K562 (cell line): ENCODE results near the gene UBXN2A. TPM values are rescaled to one million over a fixed set of nuclear protein-coding genes. Genes with fewer than 3 reads are reported as not detected.

Experiments used
- DIDO1 ChIP-seq: fragments of 450-650 bp; IDR thresholded peaks from 2 replicates; pipeline ENCODE4 v1.6.1; 2016; ENCODE audit warnings: low read depth, missing biosample characterization, missing genetic modification characterization
- FOXK1 ChIP-seq: sonication (generic); formaldehyde crosslinking; IDR thresholded peaks from 2 replicates; pipeline ENCODE4 v1.8.0; 2022; ENCODE audit warnings: missing genetic modification reagents, mild to moderate bottlenecking, borderline replicate concordance
- KDM4B ChIP-seq, 2 experiments: fragments of 450-650 bp in 1 of 2; sonication (generic) in 1 of 2; IDR thresholded peaks; 2 replicates each; pipeline ENCODE4 v1.6.1; 2016 to 2017; ENCODE audit warnings: borderline replicate concordance in 2 of 2, antibody characterized with exemption in 1 of 2, low read depth in 1 of 2, mild to moderate bottlenecking in 1 of 2
- LARP7 ChIP-seq: fragments of 450-650 bp; IDR thresholded peaks from 2 replicates; pipeline ENCODE4 v1.6.1; 2016
- NCOR1 ChIP-seq: fragments of 450-650 bp; IDR thresholded peaks from 2 replicates; pipeline ENCODE4 v1.6.1; 2016; ENCODE audit warnings: mild to moderate bottlenecking, moderate library complexity
- POLR2AphosphoS2 ChIP-seq: IDR thresholded peaks from 2 replicates; pipeline ENCODE4 v1.6.1; 2012; ENCODE audit warnings: low read length, improper control_type of control experiment
- RAD51 ChIP-seq: fragments of 450-650 bp; IDR thresholded peaks from 2 replicates; pipeline ENCODE4 v1.7.1; 2016; ENCODE audit warnings: low read depth, mild to moderate bottlenecking, borderline replicate concordance
- TAF15 ChIP-seq: fragments of 200-400 bp; formaldehyde crosslinking; IDR thresholded peaks from 2 replicates; pipeline ENCODE4 v1.6.1; 2017; ENCODE audit warnings: mild to moderate bottlenecking, low read depth, low read length, moderate library complexity
- TAF7 ChIP-seq: fragments of 450-650 bp; IDR thresholded peaks from 2 replicates; pipeline ENCODE4 v1.6.1; 2016; ENCODE audit warnings: missing genetic modification characterization, missing compliant biosample characterization
- TGIF2 ChIP-seq: sonication (generic); formaldehyde crosslinking; IDR thresholded peaks from 2 replicates; pipeline ENCODE4 v1.8.1; 2022; ENCODE audit warnings: mild to moderate bottlenecking, missing genetic modification reagents, moderate library complexity
- ZC3H11A ChIP-seq: IDR thresholded peaks from 2 replicates; pipeline ENCODE4 v1.6.1; 2012; ENCODE audit warnings: low read depth, low read length, improper control_type of control experiment
- polyA plus RNA-seq, 8 experiments: library from polyadenylated mRNA; depleted of rRNA in 4 of 8; stranded (reverse) in 5 of 8; unstranded in 3 of 8; fragments of >200 nt; fragmentation: Nextera tagmentation in 2 of 8; fragmentation: Illumina TruSeq in 1 of 8; extraction: Ambion mirVana in 2 of 8; extraction: Trizol in 1 of 8; gene quantifications; 2 replicates each; pipeline versions ENCODE4 v1.2.1 to v1.2.3, GENCODE V29; 2011 to 2014; ENCODE audit warnings: inconsistent platforms in 1 of 8, missing spikeins in 1 of 8
- total RNA-seq, 7 experiments: library from RNA; depleted of rRNA in 6 of 7; stranded (reverse); fragments of >200 nt in 6 of 7; fragmentation: Illumina TruSeq in 2 of 7; extraction: Trizol in 2 of 7; gene quantifications; 2 replicates each; pipeline versions ENCODE4 v1.2.1 to v1.2.3, GENCODE V29; 2011 to 2021; ENCODE audit warnings: low replicate concordance in 1 of 7
- TF ChIP-seq, protein P1 (sequence below): fragments of 450-650 bp; IDR thresholded peaks from 2 replicates; pipeline ENCODE4 v1.6.1; 2018; ENCODE audit warnings: mild to moderate bottlenecking, low read depth; ENCODE audit not compliant: partially characterized antibody
- TF ChIP-seq, protein P2 (sequence below): fragments of 250-450 bp; sonication (Bioruptor Pico); IDR thresholded peaks from 2 replicates; pipeline ENCODE4 v1.5.0; 2021; ENCODE audit warnings: mild to moderate bottlenecking, moderate library complexity
- TF ChIP-seq, protein P3 (sequence below): fragments of 450-650 bp; formaldehyde crosslinking; IDR thresholded peaks from 2 replicates; pipeline ENCODE4 v1.4.0; 2020; ENCODE audit warnings: mild to moderate bottlenecking, moderate library complexity
- TF ChIP-seq, protein P4 (sequence below): sonication (generic); formaldehyde crosslinking; IDR thresholded peaks from 2 replicates; pipeline ENCODE4 v1.8.0; 2022; ENCODE audit warnings: missing genetic modification reagents, mild to moderate bottlenecking, borderline replicate concordance
- TF ChIP-seq, protein P5 (sequence below): sonication (generic); formaldehyde crosslinking; IDR thresholded peaks from 2 replicates; pipeline ENCODE4 v1.8.1; 2023; ENCODE audit warnings: mild to moderate bottlenecking, missing genetic modification reagents

The UBXN2A gene
- total and polyA plus RNA-seq, 9 of the 15 experiments (the other 6 are each of a cell fraction or from before 2014, with no cell fraction given) = 3.4 to 25.6 (median 16.0) TPM

DNA sequence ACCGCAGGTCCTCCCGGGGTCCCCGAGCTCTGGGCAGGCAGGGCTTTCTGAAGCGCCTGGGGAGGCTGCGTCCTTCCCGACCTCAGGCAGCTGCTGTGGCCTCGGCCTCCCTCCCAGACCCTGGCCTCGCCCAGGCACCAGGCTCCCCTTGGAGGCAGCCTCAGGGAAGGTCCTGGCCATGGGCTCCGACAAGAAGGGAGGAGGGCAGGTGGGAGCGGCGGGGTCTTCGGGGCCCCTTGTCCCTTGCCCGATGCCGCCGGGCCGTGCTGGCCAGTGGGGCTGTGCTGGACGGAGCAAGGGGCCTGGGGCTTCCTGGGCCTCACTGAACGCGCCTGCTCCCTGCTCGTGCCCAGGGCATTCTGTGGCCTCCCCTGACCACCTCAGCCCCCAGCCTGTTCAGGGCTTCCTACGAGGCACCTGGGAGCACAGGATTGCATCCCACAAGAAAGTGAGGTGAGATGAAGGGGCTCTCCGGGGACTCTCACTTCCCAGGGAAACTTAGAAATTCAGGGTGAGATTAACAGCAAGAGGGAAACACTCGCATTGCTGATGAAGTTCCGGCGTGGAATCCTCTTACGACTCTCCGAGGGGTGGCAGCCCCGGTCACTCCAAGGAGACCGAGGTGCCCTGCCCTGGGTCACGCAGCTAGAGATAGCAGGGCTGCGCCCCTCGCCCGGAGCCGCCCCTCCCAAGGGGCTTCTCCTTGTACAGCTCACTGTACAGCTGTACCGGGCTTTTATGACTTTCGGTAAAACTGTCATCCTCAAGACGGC lies 70.4 kb downstream of the UBXN2A start (continued):
- TF ChIP-seq, protein P1, sequence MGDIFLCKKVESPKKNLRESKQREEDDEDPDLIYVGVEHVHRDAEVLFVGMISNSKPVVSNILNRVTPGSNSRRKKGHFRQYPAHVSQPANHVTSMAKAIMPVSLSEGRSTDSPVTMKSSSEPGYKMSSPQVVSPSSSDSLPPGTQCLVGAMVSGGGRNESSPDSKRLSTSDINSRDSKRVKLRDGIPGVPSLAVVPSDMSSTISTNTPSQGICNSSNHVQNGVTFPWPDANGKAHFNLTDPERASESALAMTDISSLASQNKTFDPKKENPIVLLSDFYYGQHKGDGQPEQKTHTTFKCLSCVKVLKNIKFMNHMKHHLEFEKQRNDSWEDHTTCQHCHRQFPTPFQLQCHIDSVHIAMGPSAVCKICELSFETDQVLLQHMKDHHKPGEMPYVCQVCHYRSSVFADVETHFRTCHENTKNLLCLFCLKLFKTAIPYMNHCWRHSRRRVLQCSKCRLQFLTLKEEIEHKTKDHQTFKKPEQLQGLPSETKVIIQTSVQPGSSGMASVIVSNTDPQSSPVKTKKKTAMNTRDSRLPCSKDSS = no peak
- TF ChIP-seq, protein P2, sequence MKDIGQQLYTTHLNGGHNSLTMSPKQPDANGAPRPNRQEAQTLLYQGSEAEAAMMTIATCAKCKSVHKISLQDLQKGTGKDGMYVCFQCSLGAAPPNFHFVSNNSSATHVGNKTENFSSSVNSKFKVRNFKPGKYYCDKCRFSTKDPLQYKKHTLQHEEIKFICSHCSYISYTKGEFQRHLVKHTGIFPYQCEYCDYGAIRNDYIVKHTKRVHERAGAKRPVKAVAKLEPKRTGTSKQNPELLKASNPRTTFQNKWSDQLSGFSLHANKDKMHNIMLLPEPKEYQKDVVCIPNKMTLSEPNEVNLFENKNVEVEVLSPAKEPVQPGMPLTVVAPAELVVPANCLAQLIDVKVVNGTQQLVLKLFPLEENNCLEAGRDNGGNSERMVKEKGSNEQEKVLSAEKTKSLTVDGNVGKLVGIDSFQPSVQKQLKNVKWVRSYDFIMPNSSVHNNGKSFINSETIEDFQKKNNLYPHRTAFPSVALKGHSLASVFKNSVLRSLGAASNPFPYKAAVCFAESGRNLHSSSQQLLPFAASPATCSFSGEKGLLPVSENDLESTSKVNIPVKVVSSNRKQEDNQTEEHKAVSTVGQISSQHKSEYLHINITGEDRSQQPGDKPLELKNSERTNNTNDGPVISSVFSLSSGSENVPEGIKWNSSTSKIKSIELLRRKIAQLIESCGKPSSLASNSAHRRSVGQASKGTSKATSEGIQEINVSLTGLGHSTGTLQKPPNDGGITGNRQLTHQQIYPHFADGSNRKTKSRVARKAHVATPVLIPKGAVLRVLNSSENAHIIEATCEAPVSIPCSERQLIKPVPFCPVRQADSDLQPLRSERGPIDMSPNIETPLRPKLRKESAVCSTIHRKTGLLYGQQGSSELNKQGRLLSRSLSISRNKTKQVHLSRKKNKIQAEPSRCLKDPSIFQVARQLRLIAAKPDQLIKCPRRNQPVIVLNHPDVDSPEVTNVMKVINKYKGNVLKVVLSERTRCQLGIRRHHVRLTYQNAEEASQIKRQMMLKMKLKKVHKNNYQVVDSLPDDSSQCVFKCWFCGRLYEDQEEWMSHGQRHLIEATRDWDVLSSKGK = no peak
- peak; percentile 62 for TF ChIP-seq TAF7 (tag)
- no peak for TF ChIP-seq POLR2AphosphoS2
- TF ChIP-seq, protein P3, sequence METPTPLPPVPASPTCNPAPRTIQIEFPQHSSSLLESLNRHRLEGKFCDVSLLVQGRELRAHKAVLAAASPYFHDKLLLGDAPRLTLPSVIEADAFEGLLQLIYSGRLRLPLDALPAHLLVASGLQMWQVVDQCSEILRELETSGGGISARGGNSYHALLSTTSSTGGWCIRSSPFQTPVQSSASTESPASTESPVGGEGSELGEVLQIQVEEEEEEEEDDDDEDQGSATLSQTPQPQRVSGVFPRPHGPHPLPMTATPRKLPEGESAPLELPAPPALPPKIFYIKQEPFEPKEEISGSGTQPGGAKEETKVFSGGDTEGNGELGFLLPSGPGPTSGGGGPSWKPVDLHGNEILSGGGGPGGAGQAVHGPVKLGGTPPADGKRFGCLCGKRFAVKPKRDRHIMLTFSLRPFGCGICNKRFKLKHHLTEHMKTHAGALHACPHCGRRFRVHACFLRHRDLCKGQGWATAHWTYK (CRISPR knock-in tag) = no peak
- TF ChIP-seq, protein P4, sequence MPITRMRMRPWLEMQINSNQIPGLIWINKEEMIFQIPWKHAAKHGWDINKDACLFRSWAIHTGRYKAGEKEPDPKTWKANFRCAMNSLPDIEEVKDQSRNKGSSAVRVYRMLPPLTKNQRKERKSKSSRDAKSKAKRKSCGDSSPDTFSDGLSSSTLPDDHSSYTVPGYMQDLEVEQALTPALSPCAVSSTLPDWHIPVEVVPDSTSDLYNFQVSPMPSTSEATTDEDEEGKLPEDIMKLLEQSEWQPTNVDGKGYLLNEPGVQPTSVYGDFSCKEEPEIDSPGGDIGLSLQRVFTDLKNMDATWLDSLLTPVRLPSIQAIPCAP (CRISPR knock-in tag) = no peak
- TF ChIP-seq TAF15 = no peak
- 0 out of 2 replicates have a peak, but pooled peaks have one; percentile 41 for TF ChIP-seq FOXK1 (CRISPR knock-in tag)
- TF ChIP-seq RAD51 = no peak
- TF ChIP-seq KDM4B (IDR thresholded peaks at IDR 0.05; ENCODE audit: borderline replicate concordance in 2 of 2, low read depth in 1 of 2) = 0 out of 4 replicates have a peak, but pooled peaks of 1 of the 2 experiments have one; percentile 28
- TF ChIP-seq LARP7 = no peak
- TF ChIP-seq, protein P5, sequence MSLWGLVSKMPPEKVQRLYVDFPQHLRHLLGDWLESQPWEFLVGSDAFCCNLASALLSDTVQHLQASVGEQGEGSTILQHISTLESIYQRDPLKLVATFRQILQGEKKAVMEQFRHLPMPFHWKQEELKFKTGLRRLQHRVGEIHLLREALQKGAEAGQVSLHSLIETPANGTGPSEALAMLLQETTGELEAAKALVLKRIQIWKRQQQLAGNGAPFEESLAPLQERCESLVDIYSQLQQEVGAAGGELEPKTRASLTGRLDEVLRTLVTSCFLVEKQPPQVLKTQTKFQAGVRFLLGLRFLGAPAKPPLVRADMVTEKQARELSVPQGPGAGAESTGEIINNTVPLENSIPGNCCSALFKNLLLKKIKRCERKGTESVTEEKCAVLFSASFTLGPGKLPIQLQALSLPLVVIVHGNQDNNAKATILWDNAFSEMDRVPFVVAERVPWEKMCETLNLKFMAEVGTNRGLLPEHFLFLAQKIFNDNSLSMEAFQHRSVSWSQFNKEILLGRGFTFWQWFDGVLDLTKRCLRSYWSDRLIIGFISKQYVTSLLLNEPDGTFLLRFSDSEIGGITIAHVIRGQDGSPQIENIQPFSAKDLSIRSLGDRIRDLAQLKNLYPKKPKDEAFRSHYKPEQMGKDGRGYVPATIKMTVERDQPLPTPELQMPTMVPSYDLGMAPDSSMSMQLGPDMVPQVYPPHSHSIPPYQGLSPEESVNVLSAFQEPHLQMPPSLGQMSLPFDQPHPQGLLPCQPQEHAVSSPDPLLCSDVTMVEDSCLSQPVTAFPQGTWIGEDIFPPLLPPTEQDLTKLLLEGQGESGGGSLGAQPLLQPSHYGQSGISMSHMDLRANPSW (CRISPR knock-in tag) = 0 out of 2 replicates have a peak, but pooled peaks have one; percentile 24
- TF ChIP-seq NCOR1 = no peak
- no peak for TF ChIP-seq TGIF2
- no peak for TF ChIP-seq ZC3H11A
- TF ChIP-seq DIDO1 (tag) = no peak
